OCI-LY3 (cell line): ENCODE measurements around the gene ZMIZ1.

ENCODE experiments used
- CTCF ChIP-seq: fragments of 200-600, 300-600 bp; sonication (generic); IDR thresholded peaks from 2 replicates; pipeline ENCODE4 v1.5.1; 2014; ENCODE audit warnings: antibody characterized with exemption, low read length, low read depth
- EZH2phosphoT487 ChIP-seq: fragments of 200-600 bp; shearing (Covaris generic); IDR thresholded peaks from 2 replicates; pipeline ENCODE4 v1.6.1; 2018; ENCODE audit warnings: antibody characterized with exemption, mixed run types, low read depth

DNA sequence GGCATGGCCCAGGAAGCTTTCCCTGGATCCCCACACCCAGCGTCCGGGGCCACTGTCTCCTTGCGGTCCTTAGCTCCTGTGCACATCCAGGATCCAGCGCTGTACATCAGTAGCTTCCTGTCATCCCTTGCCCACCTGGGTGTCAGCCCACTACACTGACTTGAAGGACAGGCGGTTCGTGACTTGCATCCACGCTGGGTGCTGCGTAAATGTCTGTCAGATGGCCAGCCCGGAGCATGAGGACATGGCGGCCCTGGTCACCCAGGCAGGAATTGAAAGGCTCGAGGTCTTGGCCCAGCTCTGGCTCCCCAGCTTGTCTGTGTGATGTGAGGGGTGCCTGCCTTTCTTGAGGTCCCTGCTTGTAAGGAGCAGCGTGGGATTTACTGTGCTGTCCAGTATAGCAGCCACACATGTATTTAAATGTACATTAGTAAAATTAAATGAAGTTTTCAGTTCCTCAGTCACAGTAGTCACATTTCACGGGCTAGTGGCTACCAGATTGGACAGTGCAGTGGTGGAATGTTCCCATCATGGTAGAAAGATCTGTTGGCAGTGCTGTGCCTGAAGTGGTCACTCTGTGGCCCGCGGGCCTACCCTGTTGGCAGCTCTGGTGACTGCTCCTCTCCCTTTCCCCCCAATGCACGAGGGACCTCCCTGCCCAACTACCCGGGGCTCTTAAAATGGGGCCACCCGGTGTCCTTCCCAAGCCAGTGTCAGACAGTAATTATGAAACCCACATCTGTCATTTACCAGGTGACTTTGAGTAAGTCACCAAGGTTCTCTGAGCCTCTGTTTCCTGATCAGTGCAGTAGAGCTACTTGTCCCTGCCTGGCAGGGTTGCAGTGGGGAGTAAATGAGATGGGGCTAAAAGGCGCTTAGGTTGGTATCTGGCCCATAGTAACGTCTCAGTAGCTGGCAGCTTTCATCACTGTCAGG is 180.7 kb downstream of the ZMIZ1 start:
- TF ChIP-seq CTCF (no peak), EZH2phosphoT487 (no peak)
